Measurements from ENCODE around the gene SLC22A13. TPM values are rescaled to one million over a fixed set of nuclear protein-coding genes. Genes with fewer than 3 reads are reported as not detected.

The SLC22A13 gene
- total RNA-seq, 4 donors from 2014 or later: 0.32 to 0.68 (median 0.60) TPM; not detected in 1

GRCh38 chr3:38224357-38224756, 41.3 kb upstream of the SLC22A13 start:
- Histone ChIP-seq H3K27ac (no peak overlapping the region), H3K4me3 (no peak overlapping the region), H3K4me1 (no peaks in the 10 kb centered on the region), H3K36me3 (peaks cover 0 to 42% (median 16%) of the 10 kb centered on the region in 4 donors), H3K9me3 (no peaks in the 10 kb centered on the region), H3K27me3 (no peaks in the 10 kb centered on the region)
- WGBS, 2 donors (ENCODE audit: low coverage in 1 of 2): 90 to 92% methylated on average over 4 of the region's 4 CpGs
- TF ChIP-seq CTCF (IDR thresholded peaks at IDR 0.05) (no peak), POLR2A (IDR thresholded peaks at IDR 0.05) (no peak), POLR2AphosphoS5 (IDR thresholded peaks at IDR 0.05) (no peak), EP300 (IDR thresholded peaks at IDR 0.05; ENCODE audit: low read depth) (no peak)
- DNase-seq: no peak
- in situ Hi-C loops (cut with MboI; ENCODE audit: low pct_ligation_motif_present in 1 of 4, low pct_unique_long_range_greater_than_20kb in 1 of 4, low sequenced_read_pairs in 3 of 4): no loop called here
- intact Hi-C loops (cut with DNase I; ENCODE audit: low total_unique reads): no loop called here

DNA sequence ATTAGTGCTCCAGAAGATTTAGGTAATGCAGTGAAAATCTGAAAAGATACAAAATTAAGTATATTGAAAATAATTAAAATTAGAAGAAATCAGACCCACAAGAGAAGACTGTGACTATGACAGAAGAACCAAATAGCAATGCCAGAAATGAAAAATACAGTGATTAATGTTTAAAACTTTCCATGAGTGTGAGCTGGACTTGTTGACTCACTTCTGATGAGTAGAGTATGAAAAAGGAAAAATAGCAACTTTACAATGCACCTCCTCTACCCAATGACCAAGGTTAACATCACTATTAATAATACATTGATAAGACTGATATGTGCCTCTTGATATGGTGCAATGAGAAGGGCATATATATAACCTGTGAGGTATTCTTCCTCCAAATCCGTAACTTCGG, 39.3 kb upstream of the SLC22A13 start:
- Histone ChIP-seq H3K27ac (no peak overlapping the region), H3K9me3 (no peaks in the 10 kb centered on the region), H3K36me3 (peaks cover 0 to 48% (median 22%) of the 10 kb centered on the region in 4 donors), H3K4me1 (no peaks in the 10 kb centered on the region), H3K4me3 (no peak overlapping the region), H3K27me3 (no peaks in the 10 kb centered on the region)
- TF ChIP-seq EP300 (IDR thresholded peaks at IDR 0.05; ENCODE audit: low read depth): no peak
- no peak for TF ChIP-seq POLR2AphosphoS5 (IDR thresholded peaks at IDR 0.05)
- TF ChIP-seq CTCF (IDR thresholded peaks at IDR 0.05): no peak
- TF ChIP-seq POLR2A (IDR thresholded peaks at IDR 0.05): no peak
- in situ Hi-C loops (cut with MboI; ENCODE audit: low pct_ligation_motif_present in 1 of 4, low pct_unique_long_range_greater_than_20kb in 1 of 4, low sequenced_read_pairs in 3 of 4) (no loop called here), intact Hi-C loops (cut with DNase I; ENCODE audit: low total_unique reads) (no loop called here)
- WGBS, 2 donors (ENCODE audit: low coverage in 1 of 2): 94 to 96% methylated on average over 2 of the region's 2 CpGs
- DNase-seq: no peak

DNA sequence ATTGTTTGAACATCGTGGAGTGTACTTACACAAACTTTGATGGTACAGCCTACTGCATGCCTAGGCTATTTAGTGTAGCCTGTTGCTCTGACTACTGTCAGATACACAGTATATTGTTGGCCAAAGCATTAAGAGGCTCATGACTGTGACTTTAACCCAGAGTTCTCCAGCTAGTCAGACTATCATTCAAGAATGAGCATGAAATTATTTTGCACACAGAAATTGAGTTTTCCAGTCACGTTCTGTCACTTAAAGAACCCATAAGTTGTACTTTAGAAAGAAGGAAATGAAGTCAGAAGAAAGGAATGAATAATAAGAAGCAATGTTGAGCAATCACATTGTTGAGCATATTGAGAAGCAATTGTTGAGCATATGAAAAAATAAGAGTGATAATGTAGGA, 37.6 kb upstream of the SLC22A13 start:
- H3K27me3 ChIP-seq: no peaks in the 10 kb centered on the region
- no peak overlapping the region for H3K27ac ChIP-seq
- in situ Hi-C loops (cut with MboI; ENCODE audit: low pct_ligation_motif_present in 1 of 4, low pct_unique_long_range_greater_than_20kb in 1 of 4, low sequenced_read_pairs in 3 of 4): no loop called here
- H3K9me3 ChIP-seq: no peaks in the 10 kb centered on the region
- H3K36me3 ChIP-seq: peaks cover 0 to 48% (median 22%) of the 10 kb centered on the region in 4 donors
- WGBS, 2 donors (ENCODE audit: low coverage in 1 of 2): 77 to 88% methylated on average over 2 of the region's 2 CpGs
- TF ChIP-seq EP300 (IDR thresholded peaks at IDR 0.05; ENCODE audit: low read depth): no peak
- no peak for TF ChIP-seq POLR2AphosphoS5 (IDR thresholded peaks at IDR 0.05)
- no peak for TF ChIP-seq CTCF (IDR thresholded peaks at IDR 0.05)
- no peak for TF ChIP-seq POLR2A (IDR thresholded peaks at IDR 0.05)
- no peaks in the 10 kb centered on the region for H3K4me1 ChIP-seq
- no peak for DNase-seq
- intact Hi-C loops (cut with DNase I; ENCODE audit: low total_unique reads): no loop called here
- H3K4me3 ChIP-seq: no peak overlapping the region

DNA sequence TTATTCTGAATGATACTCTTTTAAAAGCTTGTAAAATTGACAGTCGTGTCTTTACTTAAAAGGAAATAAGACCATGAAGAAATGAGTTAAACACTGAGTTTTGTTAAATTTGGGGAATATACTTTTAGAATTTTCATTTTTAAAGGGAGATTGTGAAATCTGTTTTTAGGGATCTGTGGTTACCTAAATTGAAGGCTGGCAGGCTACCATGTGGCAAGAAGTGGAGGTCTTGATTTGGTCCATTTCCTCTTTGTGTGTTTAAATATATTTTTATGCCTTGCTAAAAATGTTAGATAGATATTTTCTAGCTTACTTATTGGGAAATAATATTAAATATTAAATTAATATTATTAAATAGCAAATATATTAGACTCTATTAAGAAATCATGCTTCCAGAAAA, 36.6 kb upstream of the SLC22A13 start:
- no peaks in the 10 kb centered on the region for H3K4me1 ChIP-seq
- H3K4me3 ChIP-seq: no peak overlapping the region
- intact Hi-C loops (cut with DNase I; ENCODE audit: low total_unique reads) (no loop called here), in situ Hi-C loops (cut with MboI; ENCODE audit: low pct_ligation_motif_present in 1 of 4, low pct_unique_long_range_greater_than_20kb in 1 of 4, low sequenced_read_pairs in 3 of 4) (no loop called here)
- TF ChIP-seq POLR2A (IDR thresholded peaks at IDR 0.05): no peak
- no peak for TF ChIP-seq POLR2AphosphoS5 (IDR thresholded peaks at IDR 0.05)
- no peak for TF ChIP-seq EP300 (IDR thresholded peaks at IDR 0.05; ENCODE audit: low read depth)
- TF ChIP-seq CTCF (IDR thresholded peaks at IDR 0.05): no peak
- no peak for DNase-seq
- H3K27ac ChIP-seq: no peak overlapping the region
- 92 to 100% methylated on average over 1 of the region's 1 CpG for WGBS, 2 donors (ENCODE audit: low coverage in 1 of 2)
- no peaks in the 10 kb centered on the region for H3K27me3 ChIP-seq
- no peaks in the 10 kb centered on the region for H3K9me3 ChIP-seq
- H3K36me3 ChIP-seq: peaks cover 0 to 39% (median 19%) of the 10 kb centered on the region in 4 donors

Data from transverse colon (tissue), 4 donors.